Activated CD4-positive, CD25-positive, alpha-beta regulatory T cell (primary cell): ENCODE measurements around the gene SDCCAG8.

Source experiments
- DNase-seq, 4 experiments: peaks; one replicate each; lab custom pipeline; 2025; lab: John Stamatoyannopoulos, UW

SDCCAG8 gene

DNA sequence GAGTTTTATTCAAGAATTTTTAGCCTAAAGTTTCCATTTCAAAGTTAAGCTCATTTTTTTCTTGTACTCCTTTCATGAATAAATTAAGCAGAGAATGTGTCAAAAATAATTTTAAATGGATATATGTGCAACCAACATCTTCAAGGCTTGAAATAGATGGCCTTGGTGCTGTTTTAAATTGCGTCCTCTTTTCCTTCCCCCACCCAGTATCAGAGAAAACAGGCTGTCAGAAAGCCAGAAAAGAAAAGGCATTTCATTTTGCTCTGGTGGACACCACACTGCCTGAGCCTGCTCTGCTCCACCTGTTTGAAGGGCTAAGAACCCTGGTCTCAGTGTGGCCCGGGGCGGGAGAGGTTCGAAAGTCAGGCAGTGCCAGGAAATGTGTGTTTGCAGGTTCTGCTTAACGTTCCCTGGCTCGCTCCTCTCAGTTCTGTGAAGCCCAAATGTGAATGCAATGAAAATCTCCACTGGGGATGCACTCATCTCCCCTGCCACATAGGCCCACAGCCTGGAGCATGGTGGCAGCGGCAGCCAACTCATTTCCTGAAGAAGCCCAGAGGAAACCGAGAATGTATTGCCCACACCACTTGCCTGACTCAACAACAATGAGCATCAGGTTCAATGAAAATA is 134.4 kb downstream of the SDCCAG8 start:
- no peak for DNase-seq

DNA sequence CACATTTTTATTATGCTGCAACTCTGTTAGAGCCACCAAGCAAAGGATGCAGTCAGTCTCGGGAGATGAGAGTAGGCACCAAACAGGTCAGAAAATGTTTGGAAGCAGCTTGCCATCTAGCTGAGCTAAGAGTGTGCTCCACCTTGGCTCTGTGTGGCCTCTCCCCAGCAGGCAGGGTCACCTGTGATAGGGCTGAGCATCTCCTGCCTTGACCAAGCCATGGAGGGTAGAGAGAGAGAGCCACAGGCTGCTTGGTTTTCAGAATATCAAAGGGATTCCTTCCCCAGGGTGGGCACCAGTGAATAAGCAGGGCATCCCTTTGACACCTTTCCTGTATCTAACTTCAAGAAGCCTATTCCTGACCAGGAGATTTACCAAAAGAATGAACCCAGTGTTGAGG is 135.5 kb downstream of the SDCCAG8 start:
- DNase-seq = no peak

DNA sequence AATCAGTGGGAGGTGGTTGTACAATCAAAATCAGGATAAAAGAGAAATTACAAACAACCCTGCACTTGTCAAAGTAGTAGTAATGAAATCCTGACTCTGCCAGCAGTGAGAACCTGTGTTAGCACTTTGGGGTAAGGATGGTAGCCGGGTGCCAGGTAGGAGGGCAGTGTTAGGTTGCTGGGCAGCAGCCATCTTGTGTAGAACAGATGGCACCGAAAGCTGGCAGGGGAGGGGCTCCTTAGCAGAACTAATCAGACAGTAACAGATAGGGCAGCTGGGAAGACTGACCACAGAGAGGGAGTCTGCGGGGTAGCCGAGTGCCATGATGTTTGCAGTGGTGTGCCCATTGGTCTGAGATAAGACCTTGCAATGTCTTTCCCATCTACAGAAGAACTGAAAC is 137.3 kb downstream of the SDCCAG8 start:
- no peak for DNase-seq

DNA sequence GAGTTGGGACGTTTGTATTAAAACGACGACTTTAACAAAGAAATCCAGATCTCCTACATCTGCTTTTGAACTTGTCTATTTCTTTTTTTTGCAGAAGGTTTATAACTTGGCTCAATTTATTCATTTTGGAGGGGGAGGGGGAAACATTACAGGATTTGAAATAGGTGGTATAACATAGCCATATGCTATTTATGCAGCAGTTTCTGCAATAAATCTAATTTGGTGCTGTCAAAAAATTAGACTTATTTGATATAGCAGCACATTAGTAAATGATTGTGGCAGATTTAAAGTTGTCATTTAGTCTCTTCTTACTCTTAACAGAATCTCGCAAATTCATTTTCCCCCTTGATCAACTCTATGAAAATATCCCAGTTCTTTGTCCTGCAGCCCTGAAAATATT is 138.2 kb downstream of the SDCCAG8 start:
- DNase-seq = no peak

DNA sequence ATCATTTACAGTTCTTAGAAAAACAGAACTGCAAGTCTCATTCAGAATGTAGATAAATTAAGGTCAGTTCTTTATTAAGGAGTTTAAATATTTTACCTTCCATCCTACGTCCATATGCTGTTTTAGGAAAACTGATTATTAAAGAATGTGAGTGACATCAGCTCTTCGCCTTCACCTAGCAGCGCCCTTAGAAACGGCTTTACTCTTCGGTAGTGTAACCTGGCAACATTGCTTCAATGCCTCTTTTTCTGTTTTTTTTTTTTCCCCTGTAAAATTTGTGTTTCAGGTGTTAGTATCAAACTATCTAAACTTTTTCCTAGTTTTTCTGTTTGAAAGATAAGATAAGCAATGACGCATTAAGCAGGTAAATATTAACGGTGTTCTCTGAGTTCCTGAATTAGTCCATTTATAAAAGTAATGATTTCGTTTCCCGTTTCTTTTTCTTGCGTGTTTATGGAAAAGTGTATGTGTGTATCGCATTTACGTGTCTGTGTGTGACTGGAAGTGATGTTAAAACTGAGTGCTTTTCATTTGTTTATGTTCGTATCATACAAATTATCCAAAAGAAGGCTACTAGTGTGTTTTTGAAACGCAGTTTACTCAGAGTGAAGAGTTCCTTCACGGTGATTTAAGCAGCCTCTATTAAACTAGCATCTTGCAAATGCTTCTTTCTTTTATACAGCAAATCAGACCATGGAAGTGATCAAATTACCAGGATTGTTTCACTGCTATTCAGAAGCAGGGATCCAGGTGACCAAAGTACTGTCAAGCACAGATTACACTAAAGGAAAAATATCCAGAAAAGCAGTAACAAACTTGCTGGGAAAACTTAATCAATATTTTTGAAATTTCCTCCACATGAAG is 139.0 kb downstream of the SDCCAG8 start:
- no peak for DNase-seq

DNA sequence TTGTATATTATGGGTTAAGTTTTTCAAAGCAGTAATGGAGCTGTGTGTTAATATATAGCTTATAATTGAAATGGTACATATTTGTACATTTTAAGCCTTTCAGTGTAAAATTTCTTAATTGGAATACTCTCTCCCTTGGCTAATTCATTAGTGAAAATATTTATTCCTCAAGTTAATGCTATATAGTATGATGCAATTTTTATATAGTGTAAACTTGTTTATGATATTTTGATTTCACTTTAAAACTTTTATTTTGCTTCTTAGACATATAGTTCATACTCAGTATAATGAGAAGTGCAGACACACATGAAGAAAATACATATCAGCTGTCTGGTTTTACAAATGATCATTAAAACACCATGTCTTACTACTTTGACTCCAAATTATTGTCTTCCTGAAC is 140.6 kb downstream of the SDCCAG8 start:
- no peak for DNase-seq

DNA sequence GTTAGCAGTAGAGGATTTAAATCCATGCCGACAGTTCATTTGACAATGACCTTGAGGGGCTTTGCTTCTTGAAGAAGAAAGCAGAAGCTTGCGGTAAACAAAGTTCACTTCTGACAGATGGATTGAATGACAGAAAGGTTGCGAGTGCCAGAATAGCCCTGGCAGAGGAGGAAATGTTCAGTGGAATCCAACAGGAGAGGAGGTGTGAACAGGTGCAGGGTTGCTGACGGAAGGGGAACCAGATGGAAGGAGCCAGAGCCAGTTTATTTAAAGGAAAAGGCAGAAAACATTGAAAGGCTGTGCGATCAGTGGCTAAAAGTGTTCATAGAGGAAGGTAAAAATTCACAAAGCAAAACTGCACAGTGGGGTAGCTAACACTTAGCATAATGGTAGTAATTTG is 141.0 kb downstream of the SDCCAG8 start:
- DNase-seq = no peak

DNA sequence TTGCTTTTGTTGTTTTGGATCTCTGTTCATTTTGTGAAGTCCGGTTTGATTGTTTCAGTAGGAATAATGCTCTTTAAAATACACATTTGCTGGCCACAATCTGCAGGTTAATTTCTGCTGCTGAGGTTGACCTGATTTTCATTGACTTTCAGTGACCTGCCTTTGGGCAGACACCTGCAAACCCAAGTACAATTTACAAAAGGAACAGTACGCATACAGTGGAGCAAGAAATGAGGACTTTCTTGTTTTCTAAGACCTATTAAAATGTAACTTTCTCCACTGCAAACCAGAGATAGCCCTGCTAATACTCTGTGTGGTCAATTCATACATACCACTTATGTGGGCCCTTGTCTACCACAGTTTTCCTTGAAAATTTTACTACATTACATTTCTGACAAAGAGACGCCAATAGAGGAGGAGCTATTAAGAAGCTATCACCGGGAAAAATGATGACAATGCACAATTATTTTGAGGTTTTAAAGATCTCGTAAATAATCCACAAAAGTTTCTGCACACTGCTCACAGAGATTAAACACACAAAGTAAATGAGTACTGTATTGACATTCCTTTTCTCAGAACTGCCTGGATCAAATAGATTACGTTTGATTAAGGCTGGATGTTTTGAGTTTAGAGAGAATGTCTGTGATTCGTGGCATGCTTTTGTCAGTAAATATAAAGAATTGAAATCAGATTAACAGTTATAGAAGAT is 141.9 kb downstream of the SDCCAG8 start:
- no peak for DNase-seq

DNA sequence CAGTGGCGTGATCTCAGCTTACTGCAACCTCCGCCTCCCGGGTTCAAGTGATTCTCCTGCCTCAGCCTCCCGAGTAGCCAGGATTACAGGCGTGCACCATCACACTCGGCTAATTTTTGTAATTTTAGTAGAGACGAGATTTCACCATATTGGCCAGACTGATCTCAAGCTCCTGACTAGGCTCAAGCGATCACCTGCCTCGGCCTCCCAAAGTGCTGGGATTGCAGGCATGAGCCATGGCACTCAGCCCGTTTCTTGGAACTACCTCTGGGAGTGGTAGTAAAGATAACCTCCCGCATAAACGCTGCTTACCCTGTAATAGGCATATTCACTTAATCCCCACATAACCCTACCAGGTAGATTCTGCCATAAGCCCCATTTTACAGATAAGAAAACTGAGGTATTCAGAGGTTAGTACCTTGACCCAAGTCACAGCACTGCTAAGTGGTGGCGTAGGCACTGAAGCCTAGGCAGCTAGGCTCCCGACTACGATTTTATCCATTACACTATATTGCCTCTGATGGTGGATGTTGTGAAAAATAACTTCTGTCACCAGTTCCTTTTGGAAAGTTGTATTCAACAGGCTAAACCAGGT is 143.8 kb downstream of the SDCCAG8 start:
- no peak for DNase-seq

DNA sequence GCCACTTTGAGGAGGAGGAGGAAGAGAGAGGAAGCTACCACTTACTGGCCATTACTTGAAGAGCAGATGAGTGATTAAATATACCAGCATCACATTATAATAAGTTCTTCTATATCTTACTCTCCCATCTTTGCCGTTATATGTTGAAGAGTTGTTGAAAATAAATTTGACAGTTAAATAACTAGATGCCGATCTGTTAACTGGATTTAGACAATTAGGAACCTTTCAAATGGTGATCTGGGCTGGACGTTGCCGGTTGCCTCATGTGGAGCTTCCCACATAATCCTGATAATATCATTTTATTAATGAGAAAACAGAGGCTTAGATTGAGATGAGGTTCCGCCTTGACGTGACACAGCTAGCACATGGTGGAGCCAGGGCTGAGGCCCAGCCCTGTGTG is 147.0 kb downstream of the SDCCAG8 start:
- DNase-seq = no peak

DNA sequence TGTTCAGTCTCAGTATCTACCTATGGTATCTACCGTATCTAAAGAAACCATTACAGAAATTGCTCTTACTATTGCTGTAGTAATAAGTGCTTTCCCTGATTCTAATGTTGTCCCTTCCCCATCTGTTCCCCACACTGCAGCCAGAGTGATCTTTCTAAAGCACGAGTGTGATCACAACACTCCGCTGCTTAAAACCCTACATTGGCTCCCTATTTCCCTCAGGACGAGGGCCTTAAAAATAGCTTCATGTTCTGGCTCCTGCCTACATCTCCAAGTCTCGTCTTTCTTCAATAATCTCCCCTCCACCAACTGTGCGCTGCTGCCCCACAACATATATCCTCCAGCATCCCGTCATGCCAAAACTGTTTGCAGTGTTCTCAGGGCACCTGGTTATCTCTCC is 150.6 kb downstream of the SDCCAG8 start:
- no peak for DNase-seq

DNA sequence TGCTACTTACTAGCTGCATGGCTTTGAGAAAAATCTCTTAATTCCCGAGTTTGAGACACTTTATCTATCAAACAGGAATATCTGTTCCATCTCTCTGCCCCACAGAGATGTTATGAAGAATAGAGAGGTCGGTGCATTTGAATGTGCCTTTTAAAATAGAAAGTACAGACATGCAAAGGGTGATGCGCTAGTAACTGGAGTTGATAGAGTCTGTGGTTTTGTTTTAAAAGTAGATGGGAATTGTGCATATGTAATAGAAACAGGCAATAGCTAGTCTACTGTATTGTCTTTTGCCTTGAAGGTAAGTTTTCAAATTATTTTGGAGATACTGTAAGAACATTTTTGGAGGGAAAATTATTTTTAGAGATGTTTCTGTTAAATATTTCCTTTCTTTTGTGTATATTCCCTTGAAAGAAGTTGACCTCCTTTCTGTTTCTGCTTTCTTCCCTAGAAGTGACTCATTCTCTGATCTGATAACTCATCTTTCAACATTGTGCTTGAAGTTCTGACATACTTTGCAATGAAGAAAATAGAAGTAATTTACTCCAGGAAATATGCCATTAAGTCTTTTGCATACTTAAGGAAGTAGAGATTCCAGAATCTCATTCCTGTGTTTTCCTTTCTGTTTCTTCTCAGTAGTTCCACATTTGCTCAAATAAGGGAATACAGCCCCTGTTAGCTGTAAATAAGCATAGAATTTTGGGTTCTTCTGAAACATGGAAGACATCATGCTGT is 151.6 kb downstream of the SDCCAG8 start:
- DNase-seq = no peak

DNA sequence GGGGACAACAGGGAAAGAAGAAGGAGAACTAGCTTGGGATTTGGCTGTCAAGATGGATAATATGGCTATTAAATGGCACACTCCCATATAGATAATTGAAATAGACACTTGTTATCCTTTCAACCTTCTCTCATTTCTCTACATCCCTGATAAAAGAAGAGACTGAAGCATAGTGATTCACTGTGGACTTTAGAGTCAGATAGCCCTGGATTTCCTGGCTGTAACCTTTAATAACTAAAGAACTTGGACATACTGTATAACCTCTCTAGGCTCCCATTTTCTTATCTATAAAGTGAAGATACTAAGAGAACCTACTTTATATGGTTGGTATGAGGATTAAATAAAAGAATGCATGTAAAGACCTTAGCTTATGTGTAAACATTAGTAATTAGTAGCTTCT is 152.6 kb downstream of the SDCCAG8 start:
- no peak for DNase-seq

DNA sequence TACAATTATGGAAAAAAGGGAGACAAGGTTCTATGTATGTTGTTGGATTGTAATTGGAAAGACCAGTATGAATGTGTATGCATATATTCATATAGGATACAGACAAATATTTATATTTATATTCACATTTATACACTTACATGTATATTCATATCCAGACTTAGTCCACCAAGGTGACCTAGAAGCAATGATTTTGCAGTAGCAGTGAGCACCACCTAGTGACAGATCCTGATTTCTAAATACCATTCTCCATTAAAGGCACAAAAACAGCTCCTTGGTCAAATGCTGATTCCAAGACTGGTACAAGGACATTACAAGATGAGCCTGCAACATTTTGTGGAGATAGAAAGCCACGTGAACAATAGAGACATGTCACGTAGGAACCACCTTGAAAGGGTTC is 153.4 kb downstream of the SDCCAG8 start:
- no peak for DNase-seq

DNA sequence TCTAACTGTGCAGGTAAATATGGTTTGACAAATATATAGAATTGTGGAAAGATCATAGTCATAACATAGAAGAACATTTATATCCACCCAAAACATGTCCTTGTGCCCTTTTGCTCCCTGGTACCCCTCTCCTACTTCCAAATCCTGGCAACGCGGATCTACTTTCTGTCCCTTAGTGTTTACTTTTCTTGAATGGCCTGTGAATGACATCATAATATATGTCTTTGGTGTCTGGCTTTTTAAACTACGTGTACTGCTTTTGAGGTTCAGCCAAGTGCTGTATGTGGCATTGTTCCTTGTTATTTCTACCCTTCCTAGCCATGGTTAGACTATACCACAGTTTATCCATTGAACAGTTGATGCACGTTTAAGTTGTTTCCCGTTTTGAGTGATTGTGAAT is 155.6 kb downstream of the SDCCAG8 start:
- DNase-seq = no peak

DNA sequence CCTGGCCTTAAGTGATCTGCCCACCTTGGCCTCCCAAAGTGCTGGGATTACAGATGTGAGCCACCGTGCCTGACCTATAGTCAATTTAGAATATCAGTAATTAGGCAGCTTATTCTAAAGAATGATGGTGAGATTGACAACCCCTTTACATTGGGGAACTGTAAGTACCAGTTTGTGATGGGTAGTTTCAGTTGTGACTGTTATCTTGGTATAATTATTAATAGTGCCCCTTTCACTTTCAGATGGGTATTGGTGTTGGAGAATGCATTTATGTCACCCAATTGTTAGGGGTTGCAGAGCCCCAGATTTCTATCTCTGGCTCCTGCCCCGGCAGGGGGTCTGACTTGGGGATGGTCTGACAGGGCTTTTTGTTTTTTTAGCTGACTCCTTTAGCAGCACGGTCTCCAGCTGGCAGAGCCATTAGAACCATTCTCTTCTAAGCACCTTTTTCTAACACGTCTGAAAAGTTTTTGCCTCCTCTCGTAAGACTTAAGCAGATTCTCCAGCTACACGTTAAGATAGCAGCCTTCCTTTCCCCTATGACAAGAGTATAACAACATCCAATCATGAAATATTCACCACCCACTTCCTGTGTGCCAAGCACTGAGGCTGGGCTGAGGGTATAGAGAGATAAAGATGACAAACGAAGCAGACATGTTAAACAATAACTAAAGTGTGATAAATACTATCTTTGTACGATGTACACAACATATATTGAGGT is 157.8 kb downstream of the SDCCAG8 start:
- DNase-seq = no peak

DNA sequence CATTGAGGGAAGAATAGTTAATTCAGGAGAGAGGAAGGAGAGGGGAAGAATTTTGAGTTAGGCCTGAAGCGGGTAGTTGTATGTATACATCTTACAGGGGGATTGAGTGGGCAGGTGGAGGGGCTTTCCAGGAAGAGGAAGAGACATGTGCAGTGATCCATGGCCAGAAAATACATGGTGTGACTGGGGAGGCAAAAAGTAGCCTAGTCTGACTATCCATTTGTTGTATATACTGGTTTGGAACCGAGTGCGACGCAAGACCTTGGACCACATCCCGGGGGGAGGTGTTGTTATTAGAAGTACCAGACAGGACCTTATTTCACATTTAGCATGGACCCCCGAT is 158.3 kb downstream of the SDCCAG8 start:
- DNase-seq = no peak

DNA sequence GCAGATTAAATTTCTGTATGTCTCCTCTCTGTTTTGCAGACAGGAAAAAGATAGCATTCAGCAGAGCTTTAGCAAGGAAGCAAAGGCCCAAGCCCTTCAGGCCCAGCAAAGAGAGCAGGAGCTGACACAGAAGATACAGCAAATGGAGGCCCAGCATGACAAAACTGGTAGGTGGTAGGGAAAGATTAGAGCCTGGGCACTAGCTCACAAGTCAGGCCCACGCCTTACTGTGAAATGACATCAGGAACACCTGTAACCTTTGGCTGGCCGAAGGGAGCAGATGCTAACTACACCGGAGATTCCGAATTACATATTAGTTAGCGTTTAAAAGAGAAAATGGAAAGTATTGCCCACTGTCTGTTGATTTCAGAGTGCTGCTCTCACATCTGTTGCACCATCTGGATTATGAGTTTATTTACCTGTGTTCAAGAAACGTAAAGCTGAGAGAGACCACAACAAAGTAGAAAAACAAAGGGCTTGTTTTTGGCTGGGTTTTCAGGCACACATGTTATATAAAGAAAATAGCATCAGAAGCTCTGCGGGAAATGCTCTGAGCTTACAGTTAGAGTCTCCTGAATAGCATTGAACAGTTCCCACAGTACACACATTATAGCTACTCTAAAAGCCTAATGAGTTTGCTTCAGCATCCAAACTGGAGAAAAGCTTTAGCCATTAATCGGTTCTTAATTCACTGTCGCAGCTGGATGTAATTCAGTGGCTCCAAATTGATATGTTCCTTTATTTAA is 160.0 kb downstream of the SDCCAG8 start:
- no peak for DNase-seq

DNA sequence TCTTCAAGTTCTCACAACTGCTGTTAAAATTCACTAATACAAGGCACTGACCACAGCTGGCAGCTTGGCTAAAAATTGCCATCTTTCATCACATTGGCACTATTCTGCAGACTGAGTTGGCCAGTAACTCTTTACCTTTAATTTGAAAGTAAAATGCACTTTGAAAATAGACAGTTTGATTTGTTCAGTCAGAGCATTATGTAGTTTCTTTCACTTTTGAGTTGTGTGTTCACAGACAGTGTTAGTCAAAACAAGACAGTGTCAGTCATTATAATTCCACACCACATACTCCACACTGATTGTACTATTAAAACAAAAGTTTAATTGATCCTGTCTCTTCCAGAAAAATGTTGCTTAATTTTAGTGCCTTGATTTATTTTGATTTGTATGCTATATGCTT is 160.7 kb downstream of the SDCCAG8 start:
- no peak for DNase-seq

DNA sequence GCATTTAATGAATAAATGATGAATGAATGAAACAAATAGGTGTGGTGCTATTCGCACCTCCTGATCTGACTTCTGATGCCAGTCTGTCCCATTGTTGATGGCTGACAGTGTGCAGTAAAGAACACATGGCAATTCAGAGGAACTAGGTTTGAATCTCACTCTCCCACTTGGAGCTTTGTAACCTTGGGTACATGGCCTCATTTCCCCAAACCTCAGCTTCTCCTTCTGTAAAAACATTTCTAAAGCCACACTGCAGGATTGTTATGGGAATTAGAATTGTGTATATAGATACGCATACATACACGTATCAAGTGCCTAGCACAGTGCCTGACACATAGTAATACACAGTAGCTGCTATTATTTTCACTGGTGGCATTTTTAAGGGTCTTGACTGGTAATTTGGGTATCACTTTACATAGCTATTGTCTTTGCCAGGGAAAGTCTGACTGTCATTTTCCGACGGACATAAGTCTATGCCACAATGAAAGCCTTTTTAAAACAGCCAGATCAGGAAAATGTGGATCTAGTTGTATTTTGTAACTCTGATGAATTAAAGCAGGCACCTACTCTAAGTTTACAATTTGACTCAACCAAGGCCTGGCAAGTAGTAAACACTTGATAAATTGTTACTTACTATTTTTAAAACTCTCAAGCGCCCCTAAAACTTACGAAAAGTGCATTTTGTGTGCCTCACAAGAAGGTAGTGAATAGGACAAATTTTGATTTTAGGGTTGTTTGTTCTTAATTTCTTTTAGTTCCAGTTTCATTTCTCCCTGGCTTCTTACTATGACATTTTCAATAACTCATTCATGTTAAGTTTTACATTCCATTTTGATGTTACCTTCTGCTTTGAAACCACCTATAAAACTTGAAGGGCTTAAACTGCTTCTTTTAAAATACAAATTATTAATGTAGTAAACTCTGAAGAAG is 164.4 kb downstream of the SDCCAG8 start:
- no peak for DNase-seq
